ENCODE results near the gene RTP2. TPM values are rescaled to one million over a fixed set of nuclear protein-coding genes. Genes with fewer than 3 reads are reported as not detected.
A peak's percentile ranks its signal among the peaks of the same experiment; 100 is the strongest.

RTP2 gene
- total RNA-seq, 1 experiment from 2014 or later: not detected

DNA sequence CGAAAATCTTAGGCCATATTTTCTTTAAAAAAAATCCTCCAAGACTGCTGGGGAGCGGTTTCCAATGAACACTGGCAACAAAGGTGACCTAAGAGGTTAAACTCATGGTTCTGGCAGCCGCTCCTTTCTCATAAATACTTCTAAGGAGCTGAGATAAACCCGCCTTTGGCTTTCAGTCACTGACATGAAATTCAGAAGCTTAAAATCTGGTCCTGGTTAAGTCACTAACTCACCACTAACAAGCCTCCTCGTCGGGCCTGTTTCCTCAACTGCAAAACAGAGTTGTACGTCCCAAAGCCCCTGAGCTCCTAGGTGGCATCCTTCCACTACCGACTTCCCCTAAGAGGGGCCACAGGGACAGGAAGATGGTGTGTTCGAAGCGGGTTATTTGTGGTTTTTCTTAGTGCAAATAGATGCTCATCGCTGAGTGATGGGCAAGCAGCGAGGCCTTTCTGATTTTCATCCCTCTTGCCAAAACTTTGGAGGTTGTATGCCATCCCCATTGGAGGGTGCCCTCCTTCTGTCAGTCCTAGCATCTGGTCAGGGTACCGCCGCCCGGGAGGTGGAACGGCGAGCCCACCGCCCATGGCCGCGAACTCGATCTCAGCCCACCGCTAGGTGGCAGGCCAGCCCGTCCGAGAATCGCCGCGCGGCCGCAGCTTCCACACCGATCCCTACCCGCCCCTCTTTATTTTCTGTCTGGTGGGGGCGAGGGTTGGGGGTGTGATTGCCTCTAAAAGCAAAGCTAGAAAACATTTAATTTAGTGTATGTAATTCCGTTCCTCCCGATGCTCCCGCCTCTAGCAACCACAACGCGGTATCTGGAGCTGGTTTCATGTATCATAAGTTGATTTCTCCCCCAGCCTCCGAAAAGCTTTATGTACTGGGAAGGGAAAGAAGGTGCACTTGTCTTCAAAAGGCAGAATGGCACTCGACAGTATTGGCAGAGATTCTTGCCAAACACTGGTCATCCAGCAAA is 38.4 kb upstream of the RTP2 start:
- peak; percentile 11; the same call in 1 of the 2 replicates for ATAC-seq
- Histone ChIP-seq H3K79me2 (ENCODE audit: insufficient read depth, low read length) (peaks cover 6% of the 10 kb centered on the region; the same call in 1 of the 2 replicates), H3K4me3 (replicated peaks in 1 of 2; ENCODE audit: low read depth in 1 of 2, low read length in 2 of 2) (peak overlapping the region; percentile 47 to 85), H3K36me3 (ENCODE audit: control insufficient read depth in 1 of 2, insufficient read depth in 2 of 2, low read length in 2 of 2) (no peaks in the 10 kb centered on the region), H3K27me3 (ENCODE audit: insufficient read depth, low read length) (no peaks in the 10 kb centered on the region), H3K27ac (ENCODE audit: low read depth, low read length) (peak overlapping the region; percentile 39), H2AFZ (ENCODE audit: low read depth, low read length, poor library complexity, severe bottlenecking) (peak overlapping the region; percentile 67), H3K4me1 (ENCODE audit: control insufficient read depth in 1 of 2, insufficient read depth in 2 of 2, low read length in 2 of 2) (peaks cover 28 to 69% of the 10 kb centered on the region in 2 experiments), H3K9ac (ENCODE audit: low read length) (peak overlapping the region; percentile 71), H3K9me3 (ENCODE audit: control insufficient read depth in 1 of 2, insufficient read depth in 1 of 2, low read depth in 1 of 2, low read length in 2 of 2) (no peaks in the 10 kb centered on the region), H3K4me2 (ENCODE audit: low read length) (peak overlapping the region; percentile 97), H4K20me1 (ENCODE audit: insufficient read depth) (no peaks in the 10 kb centered on the region), H3K9me2 (ENCODE audit: insufficient read depth) (no peaks in the 10 kb centered on the region)
- RAD21 ChIA-PET (ENCODE audit: low non-redundant PET in 1 of 2, low total read pairs in 2 of 2, uncharacterized antibody in 2 of 2, unreplicated experiment in 2 of 2): interaction anchor here (0.7 to 2.1 kb wide), 3 partner anchors 833 to 1213 kb away, joined by 3 to 14 read pairs (median 6); no protein-coding TSS in a partner anchor
- POLR2A ChIA-PET: interaction anchor here (0.8 to 1.9 kb wide), 4 partner anchors 554 to 1213 kb away, joined by 3 to 15 read pairs (median 4); no protein-coding TSS in a partner anchor
- TF ChIP-seq YY1 (IDR thresholded peaks at IDR 0.05; ENCODE audit: extremely low read depth, insufficient replicate concordance, low read depth, low read length) (peak; percentile 26), EZH2phosphoT487 (IDR thresholded peaks at IDR 0.05; ENCODE audit: borderline replicate concordance) (no peak)
- TF ChIP-seq, protein P1, sequence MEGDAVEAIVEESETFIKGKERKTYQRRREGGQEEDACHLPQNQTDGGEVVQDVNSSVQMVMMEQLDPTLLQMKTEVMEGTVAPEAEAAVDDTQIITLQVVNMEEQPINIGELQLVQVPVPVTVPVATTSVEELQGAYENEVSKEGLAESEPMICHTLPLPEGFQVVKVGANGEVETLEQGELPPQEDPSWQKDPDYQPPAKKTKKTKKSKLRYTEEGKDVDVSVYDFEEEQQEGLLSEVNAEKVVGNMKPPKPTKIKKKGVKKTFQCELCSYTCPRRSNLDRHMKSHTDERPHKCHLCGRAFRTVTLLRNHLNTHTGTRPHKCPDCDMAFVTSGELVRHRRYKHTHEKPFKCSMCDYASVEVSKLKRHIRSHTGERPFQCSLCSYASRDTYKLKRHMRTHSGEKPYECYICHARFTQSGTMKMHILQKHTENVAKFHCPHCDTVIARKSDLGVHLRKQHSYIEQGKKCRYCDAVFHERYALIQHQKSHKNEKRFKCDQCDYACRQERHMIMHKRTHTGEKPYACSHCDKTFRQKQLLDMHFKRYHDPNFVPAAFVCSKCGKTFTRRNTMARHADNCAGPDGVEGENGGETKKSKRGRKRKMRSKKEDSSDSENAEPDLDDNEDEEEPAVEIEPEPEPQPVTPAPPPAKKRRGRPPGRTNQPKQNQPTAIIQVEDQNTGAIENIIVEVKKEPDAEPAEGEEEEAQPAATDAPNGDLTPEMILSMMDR (IDR thresholded peaks at IDR 0.05 in 2 of 3, conservative IDR thresholded peaks at IDR 0.05 in 1 of 3; ENCODE audit: borderline replicate concordance in 1 of 3, insufficient read depth in 1 of 3, low read depth in 2 of 3, low read length in 2 of 3): peak in 2 of 3 experiments; percentile 82 to 90; a peak in 4 of 6 replicates
- no peak for DNase-seq (ENCODE audit: low read depth, low spot score)
- no TSS peak for BruUV-seq (replicated peaks)
- CTCF ChIA-PET: interaction anchor here (0.6 to 4.2 kb wide), 36 partner anchors 8 to 1493 kb away, joined by 3 to 260 read pairs (median 4); no protein-coding TSS in a partner anchor
- intact Hi-C loops (cut with micrococcal nuclease): loop anchor here (5.0 to 10.0 kb wide), 5 partner anchors 224 to 1007 kb away; no protein-coding TSS in a partner anchor
